ENCODE data around the gene LIMK1.
A peak's percentile ranks its signal among the peaks of the same experiment; 100 is the strongest.

LIMK1 gene

GRCh38 chr7:74063646-74064045 is 20.0 kb upstream of the LIMK1 start:
- no peaks in the 10 kb centered on the region for H3K36me3 Mint-ChIP-seq (ENCODE audit: low read depth)
- no peaks in the 10 kb centered on the region for H3K9me3 Mint-ChIP-seq
- H3K27ac Mint-ChIP-seq: no peak overlapping the region
- no peaks in the 10 kb centered on the region for H3K27me3 Mint-ChIP-seq
- H3K4me1 Mint-ChIP-seq (ENCODE audit: low read depth): peaks cover 5% of the 10 kb centered on the region
- H3K4me3 Mint-ChIP-seq: no peak overlapping the region

- H3K36me3 Mint-ChIP-seq (ENCODE audit: low read depth): no peaks in the 10 kb centered on the region
- H3K9me3 Mint-ChIP-seq: no peaks in the 10 kb centered on the region
- H3K27me3 Mint-ChIP-seq: no peaks in the 10 kb centered on the region
- H3K4me1 Mint-ChIP-seq (ENCODE audit: low read depth): peaks cover 5% of the 10 kb centered on the region
- no peak overlapping the region for H3K4me3 Mint-ChIP-seq
- H3K27ac Mint-ChIP-seq: no peak overlapping the region
These were observed 18.9 kb upstream of the LIMK1 start for GRCh38 chr7:74064696-74065095.

- Mint-ChIP-seq H3K27me3 (no peaks in the 10 kb centered on the region), H3K27ac (no peak overlapping the region), H3K36me3 (ENCODE audit: low read depth) (no peaks in the 10 kb centered on the region), H3K9me3 (no peaks in the 10 kb centered on the region), H3K4me1 (ENCODE audit: low read depth) (peaks cover 5% of the 10 kb centered on the region), H3K4me3 (no peak overlapping the region)
These were observed 17.0 kb upstream of the LIMK1 start for GRCh38 chr7:74066626-74067025.

- Mint-ChIP-seq H3K4me3 (no peak overlapping the region), H3K27me3 (no peaks in the 10 kb centered on the region), H3K36me3 (ENCODE audit: low read depth) (no peaks in the 10 kb centered on the region), H3K27ac (no peak overlapping the region), H3K4me1 (ENCODE audit: low read depth) (no peaks in the 10 kb centered on the region), H3K9me3 (no peaks in the 10 kb centered on the region)
These were observed 15.1 kb upstream of the LIMK1 start for GRCh38 chr7:74068378-74069085.

GRCh38 chr7:74069086-74069541 is 14.5 kb upstream of the LIMK1 start:
- H3K4me1 Mint-ChIP-seq (ENCODE audit: low read depth): no peaks in the 10 kb centered on the region
- no peaks in the 10 kb centered on the region for H3K9me3 Mint-ChIP-seq
- no peaks in the 10 kb centered on the region for H3K36me3 Mint-ChIP-seq (ENCODE audit: low read depth)
- H3K4me3 Mint-ChIP-seq: no peak overlapping the region
- no peak overlapping the region for H3K27ac Mint-ChIP-seq
- H3K27me3 Mint-ChIP-seq: no peaks in the 10 kb centered on the region

- Mint-ChIP-seq H3K4me1 (ENCODE audit: low read depth) (no peaks in the 10 kb centered on the region), H3K9me3 (no peaks in the 10 kb centered on the region), H3K4me3 (no peak overlapping the region), H3K27me3 (no peaks in the 10 kb centered on the region), H3K27ac (no peak overlapping the region), H3K36me3 (ENCODE audit: low read depth) (no peaks in the 10 kb centered on the region)
These were observed 13.6 kb upstream of the LIMK1 start for GRCh38 chr7:74069790-74070618.

- H3K27ac Mint-ChIP-seq: no peak overlapping the region
- H3K9me3 Mint-ChIP-seq: no peaks in the 10 kb centered on the region
- H3K4me1 Mint-ChIP-seq (ENCODE audit: low read depth): no peaks in the 10 kb centered on the region
These were observed 13.0 kb upstream of the LIMK1 start for GRCh38 chr7:74070619-74070921.

GRCh38 chr7:74071121-74071520 is 12.5 kb upstream of the LIMK1 start:
- no peaks in the 10 kb centered on the region for H3K9me3 Mint-ChIP-seq
- no peak overlapping the region for H3K4me3 Mint-ChIP-seq
- H3K36me3 Mint-ChIP-seq (ENCODE audit: low read depth): no peaks in the 10 kb centered on the region
- no peaks in the 10 kb centered on the region for H3K27me3 Mint-ChIP-seq
- H3K4me1 Mint-ChIP-seq (ENCODE audit: low read depth): no peaks in the 10 kb centered on the region
- no peak overlapping the region for H3K27ac Mint-ChIP-seq

More at GRCh38 chr7:74070619-74070921, 13.0 kb upstream of the LIMK1 start:
- Mint-ChIP-seq H3K4me3 (no peak overlapping the region), H3K27me3 (no peaks in the 10 kb centered on the region), H3K36me3 (ENCODE audit: low read depth) (no peaks in the 10 kb centered on the region)

- H3K4me1 Mint-ChIP-seq (ENCODE audit: low read depth): no peaks in the 10 kb centered on the region
- H3K27me3 Mint-ChIP-seq: no peaks in the 10 kb centered on the region
- no peaks in the 10 kb centered on the region for H3K9me3 Mint-ChIP-seq
- no peaks in the 10 kb centered on the region for H3K36me3 Mint-ChIP-seq (ENCODE audit: low read depth)
- no peak overlapping the region for H3K27ac Mint-ChIP-seq
- H3K4me3 Mint-ChIP-seq: no peak overlapping the region
These were observed 8.8 kb upstream of the LIMK1 start for GRCh38 chr7:74074770-74075169.

- H3K36me3 Mint-ChIP-seq (ENCODE audit: low read depth): no peaks in the 10 kb centered on the region
- no peak overlapping the region for H3K4me3 Mint-ChIP-seq
- no peaks in the 10 kb centered on the region for H3K9me3 Mint-ChIP-seq
These were observed 5.1 kb upstream of the LIMK1 start for GRCh38 chr7:74078461-74078860.

GRCh38 chr7:74082770-74083116 is 861 bp upstream of the LIMK1 start:
- H3K27ac Mint-ChIP-seq: peak overlapping the region; percentile 40
- H3K36me3 Mint-ChIP-seq (ENCODE audit: low read depth): peaks cover 13% of the 10 kb centered on the region
- H3K9me3 Mint-ChIP-seq: no peaks in the 10 kb centered on the region
- no peaks in the 10 kb centered on the region for H3K27me3 Mint-ChIP-seq
- H3K4me3 Mint-ChIP-seq: no peak overlapping the region
- peaks cover 12% of the 10 kb centered on the region for H3K4me1 Mint-ChIP-seq (ENCODE audit: low read depth)

More at GRCh38 chr7:74078461-74078860, 5.1 kb upstream of the LIMK1 start:
- no peak overlapping the region for H3K27ac Mint-ChIP-seq
- no peaks in the 10 kb centered on the region for H3K27me3 Mint-ChIP-seq
- peaks cover 6% of the 10 kb centered on the region for H3K4me1 Mint-ChIP-seq (ENCODE audit: low read depth)

- Mint-ChIP-seq H3K4me1 (ENCODE audit: low read depth) (peaks cover 12% of the 10 kb centered on the region), H3K36me3 (ENCODE audit: low read depth) (peaks cover 18% of the 10 kb centered on the region), H3K4me3 (peak overlapping the region; percentile 82), H3K27me3 (no peaks in the 10 kb centered on the region), H3K9me3 (no peaks in the 10 kb centered on the region), H3K27ac (peak overlapping the region; percentile 84)
These were observed 521 bp downstream of the LIMK1 start for GRCh38 chr7:74083928-74084721.

- Mint-ChIP-seq H3K36me3 (ENCODE audit: low read depth) (peaks cover 18% of the 10 kb centered on the region), H3K27ac (peak overlapping the region; percentile 84), H3K4me3 (peak overlapping the region; percentile 82), H3K27me3 (no peaks in the 10 kb centered on the region), H3K9me3 (no peaks in the 10 kb centered on the region), H3K4me1 (ENCODE audit: low read depth) (peaks cover 12% of the 10 kb centered on the region)
These were observed 1.3 kb downstream of the LIMK1 start for GRCh38 chr7:74084722-74085578.

- no peak overlapping the region for H3K4me3 Mint-ChIP-seq
- no peak overlapping the region for H3K27ac Mint-ChIP-seq
- peaks cover 18% of the 10 kb centered on the region for H3K36me3 Mint-ChIP-seq (ENCODE audit: low read depth)
- no peaks in the 10 kb centered on the region for H3K9me3 Mint-ChIP-seq
- H3K27me3 Mint-ChIP-seq: no peaks in the 10 kb centered on the region
- peaks cover 17% of the 10 kb centered on the region for H3K4me1 Mint-ChIP-seq (ENCODE audit: low read depth)
These were observed 4.3 kb downstream of the LIMK1 start for GRCh38 chr7:74087791-74088453.

Measured in stimulated activated naive CD8-positive, alpha-beta T cell treated with anti-CD3 and anti-CD28 coated beads, Interleukin-15, Interleukin-2, amounts not matched to agents 100 ng/mL and 50 ng/mL, for 24 hours (primary cell).